Memory B cell (primary cell): ENCODE results near the gene FTCDNL1.

Experiments used
- ATAC-seq: fragments of 150-1000 bp; cut with Tn5 transposase; 2 replicates; pipeline ENCODE4 v1.10.0; 2021; ENCODE audit warnings: low read depth, mild to moderate bottlenecking, moderate library complexity
- DNase-seq, 2 donors: peaks; one replicate each; pipeline ENCODE4 v3.0.0; 2022; ENCODE audit warnings: low spot score in 2 of 2
- H3K27ac Mint-ChIP-seq: one replicate; pipeline ENCODE4 v1.8.0; 2022; ENCODE audit warnings: mild to moderate bottlenecking, moderate library complexity, mixed read lengths
- H3K27me3 Mint-ChIP-seq: one replicate; pipeline ENCODE4 v1.8.0; 2022; ENCODE audit warnings: mixed read lengths
- H3K36me3 Mint-ChIP-seq: one replicate; pipeline ENCODE4 v1.8.0; 2022; ENCODE audit warnings: mild to moderate bottlenecking, mixed read lengths
- H3K4me1 Mint-ChIP-seq: one replicate; pipeline ENCODE4 v1.8.0; 2022; ENCODE audit warnings: mixed read lengths
- H3K4me3 Mint-ChIP-seq: one replicate; pipeline ENCODE4 v1.8.0; 2022; ENCODE audit warnings: mild to moderate bottlenecking, moderate library complexity, mixed read lengths
- H3K9me3 Mint-ChIP-seq: one replicate; pipeline ENCODE4 v1.8.0; 2022; ENCODE audit warnings: mixed read lengths

The FTCDNL1 gene

DNA sequence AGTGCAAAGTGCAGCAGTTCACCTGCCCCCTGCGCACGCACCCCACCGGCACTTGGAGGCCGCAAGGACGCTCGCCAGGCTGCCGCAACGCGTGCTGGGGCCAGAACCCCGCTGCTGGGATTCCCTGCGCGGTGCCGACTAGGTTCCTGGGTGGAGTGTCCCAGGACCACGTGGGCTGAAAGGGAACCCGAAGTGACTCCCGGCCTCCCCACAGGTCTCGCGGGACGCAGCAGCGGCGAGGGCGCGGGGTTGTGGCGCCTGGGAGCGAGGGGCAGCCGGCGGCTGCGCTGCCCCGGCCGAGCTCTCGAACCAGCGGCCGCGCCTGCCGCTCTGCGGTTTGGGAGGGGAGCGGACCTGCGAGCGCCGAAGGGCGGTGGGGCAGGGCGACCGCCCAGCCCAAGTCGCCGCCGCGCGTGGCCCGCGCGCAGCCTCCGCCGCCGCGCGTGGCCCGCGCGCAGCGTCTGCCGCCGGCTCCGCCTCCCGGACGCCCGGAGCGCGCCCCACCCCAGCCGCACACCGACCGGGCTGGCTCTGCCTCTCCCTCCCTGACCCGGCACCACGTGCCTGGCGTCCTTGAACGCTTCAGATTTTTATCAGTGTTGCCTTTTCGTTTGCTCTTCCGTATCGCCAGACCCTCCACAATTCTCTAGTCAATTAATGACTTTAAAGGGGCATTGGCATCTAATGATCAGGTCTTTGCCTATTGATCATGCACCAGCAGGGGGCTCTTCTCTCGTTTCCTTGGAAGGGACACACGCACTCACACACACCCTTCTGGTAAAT lies at the start of gene FTCDNL1:
TSS of gene FTCDNL1 (minus strand) at position 475 of the 783 bp plus-strand sequence. CDS start 2,230 bp downstream, outside the sequence.
- ATAC-seq (peak; percentile 92), DNase-seq (peak; percentile 55 to 64)
- Mint-ChIP-seq H3K27me3 (no peaks in the 10 kb centered on the region), H3K36me3 (no peaks in the 10 kb centered on the region), H3K4me1 (peaks cover 4% of the 10 kb centered on the region), H3K9me3 (no peaks in the 10 kb centered on the region), H3K27ac (peak within 1 kb of the TSS; percentile 78), H3K4me3 (peak within 1 kb of the TSS; percentile 95)

DNA sequence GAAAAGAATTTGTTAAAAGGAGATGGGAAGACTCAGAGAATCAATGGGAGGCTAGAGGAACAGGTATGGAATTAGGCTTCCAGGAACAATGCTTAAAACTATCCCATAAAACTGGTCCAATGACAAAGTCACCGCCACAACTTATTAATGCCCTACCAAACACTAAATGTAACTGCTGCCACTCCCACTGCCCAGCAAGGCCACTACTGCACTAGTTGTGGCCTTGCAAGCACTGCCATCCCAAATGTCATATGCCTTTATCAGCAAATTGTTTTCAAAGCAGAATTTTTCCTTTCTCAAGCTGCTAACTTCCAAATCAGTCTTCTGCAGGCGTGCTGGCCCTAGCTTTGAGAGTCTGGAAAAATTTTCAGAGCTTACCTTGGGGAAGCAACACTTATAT lies 45.6 kb upstream of the FTCDNL1 start:
- Mint-ChIP-seq H3K4me1 (no peaks in the 10 kb centered on the region), H3K27ac (no peak overlapping the region), H3K4me3 (no peak overlapping the region), H3K27me3 (no peaks in the 10 kb centered on the region), H3K9me3 (no peaks in the 10 kb centered on the region), H3K36me3 (peaks cover 3% of the 10 kb centered on the region)
- DNase-seq (no peak), ATAC-seq (no peak)

DNA sequence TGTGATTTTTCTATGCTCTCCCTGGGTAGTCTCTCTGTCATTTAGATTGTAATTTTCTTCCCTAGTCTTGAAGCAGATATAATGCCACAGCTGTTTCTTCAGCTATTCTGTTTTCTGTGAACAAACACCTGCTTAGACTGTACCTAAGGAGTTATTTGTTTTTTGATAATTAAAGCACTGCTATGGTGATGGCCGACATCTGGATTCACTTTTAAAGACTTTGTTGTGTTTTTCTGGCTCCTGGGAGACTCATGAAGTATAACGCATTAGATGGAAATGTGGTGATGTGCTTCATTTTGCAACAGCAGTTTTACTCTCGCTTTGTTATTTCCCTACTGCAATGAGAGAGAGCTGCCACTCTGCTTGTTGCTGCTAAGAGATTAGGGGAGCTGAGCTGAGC lies 44.4 kb upstream of the FTCDNL1 start:
- H3K9me3 Mint-ChIP-seq: no peaks in the 10 kb centered on the region
- H3K4me3 Mint-ChIP-seq: no peak overlapping the region
- DNase-seq: no peak
- H3K27me3 Mint-ChIP-seq: no peaks in the 10 kb centered on the region
- peaks cover 3% of the 10 kb centered on the region for H3K36me3 Mint-ChIP-seq
- ATAC-seq: no peak
- no peaks in the 10 kb centered on the region for H3K4me1 Mint-ChIP-seq
- H3K27ac Mint-ChIP-seq: no peak overlapping the region

DNA sequence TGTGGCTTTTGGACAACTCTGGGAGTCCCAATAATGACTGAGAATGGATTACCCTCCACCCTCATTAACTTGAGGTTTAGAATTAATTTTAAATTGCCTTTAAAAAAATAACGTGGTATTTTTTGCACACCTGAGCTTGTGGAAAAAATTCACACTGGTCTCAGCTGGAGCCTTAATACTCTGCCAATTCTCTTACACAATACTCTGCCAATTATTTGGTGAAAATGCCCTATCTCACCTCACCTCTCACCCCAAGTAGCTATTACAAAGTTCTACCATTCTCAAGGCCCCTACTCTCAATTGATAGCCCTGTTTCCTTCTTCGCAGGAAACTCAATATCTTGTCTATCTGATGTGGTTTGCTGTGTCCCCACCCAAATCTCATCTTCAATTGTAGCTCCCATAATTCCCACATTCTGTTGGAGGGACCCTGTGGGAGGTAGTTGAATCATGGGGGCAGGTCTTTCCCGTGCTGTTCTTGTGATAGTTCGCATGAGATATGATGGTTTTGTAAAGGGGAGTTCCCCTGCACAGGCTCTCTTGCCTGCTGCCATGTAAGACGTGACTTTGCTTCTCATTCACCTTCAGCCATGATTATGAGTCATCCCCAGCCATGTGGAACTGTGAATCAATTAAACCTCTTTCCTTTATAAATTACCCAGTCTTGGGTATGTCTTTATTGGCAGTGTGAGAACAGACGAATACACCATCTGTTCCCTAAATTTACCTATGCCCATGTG lies 32.7 kb upstream of the FTCDNL1 start:
- peaks cover 16% of the 10 kb centered on the region for H3K36me3 Mint-ChIP-seq
- no peak overlapping the region for H3K27ac Mint-ChIP-seq
- ATAC-seq (no peak), DNase-seq (no peak)
- no peaks in the 10 kb centered on the region for H3K27me3 Mint-ChIP-seq
- H3K9me3 Mint-ChIP-seq: peaks cover 7% of the 10 kb centered on the region
- no peaks in the 10 kb centered on the region for H3K4me1 Mint-ChIP-seq
- no peak overlapping the region for H3K4me3 Mint-ChIP-seq

DNA sequence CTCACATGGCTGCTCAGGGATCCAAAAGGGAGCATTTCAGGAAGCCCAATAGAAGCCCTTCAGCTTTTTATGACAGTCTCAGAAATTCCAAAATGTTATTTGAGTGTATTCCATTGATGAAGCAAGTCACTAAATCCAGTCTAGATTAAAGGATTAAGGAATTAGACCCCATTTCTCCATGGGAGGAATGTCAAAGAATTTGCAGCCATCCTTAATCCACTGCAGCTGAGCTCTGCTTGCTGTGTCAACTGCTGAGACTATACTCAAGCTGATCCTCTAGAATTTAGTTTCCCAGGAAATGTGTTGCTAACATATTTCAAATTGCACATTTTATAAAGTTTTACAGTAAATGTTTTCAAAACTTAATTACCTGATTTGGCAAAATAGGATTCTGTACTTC lies 31.7 kb upstream of the FTCDNL1 start:
- Mint-ChIP-seq H3K9me3 (peaks cover 7% of the 10 kb centered on the region), H3K4me3 (no peak overlapping the region), H3K27ac (no peak overlapping the region), H3K4me1 (no peaks in the 10 kb centered on the region), H3K36me3 (peaks cover 20% of the 10 kb centered on the region), H3K27me3 (no peaks in the 10 kb centered on the region)
- no peak for DNase-seq
- no peak for ATAC-seq

DNA sequence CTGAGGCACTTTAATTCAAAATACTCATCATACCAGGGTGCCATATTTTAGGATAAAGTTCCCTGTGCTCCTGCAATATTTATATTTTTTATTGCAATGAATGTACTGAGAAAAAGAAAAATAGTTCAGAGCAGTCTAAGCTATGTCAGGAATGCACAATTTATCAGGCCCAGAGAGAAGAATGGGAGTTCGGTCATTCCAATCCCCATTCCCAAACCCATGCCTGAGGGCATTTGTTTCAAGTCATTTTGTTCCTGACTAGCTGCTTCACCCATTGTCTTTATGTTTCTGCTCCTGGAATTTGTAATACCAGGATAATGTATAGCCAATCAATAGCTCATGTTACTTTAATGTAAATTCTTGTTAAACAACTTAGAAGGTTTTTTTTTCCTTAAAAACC lies 24.4 kb upstream of the FTCDNL1 start:
- DNase-seq (no peak), ATAC-seq (no peak)
- H3K36me3 Mint-ChIP-seq: peaks cover 12% of the 10 kb centered on the region
- H3K4me1 Mint-ChIP-seq: no peaks in the 10 kb centered on the region
- H3K4me3 Mint-ChIP-seq: no peak overlapping the region
- peaks cover 8% of the 10 kb centered on the region for H3K27me3 Mint-ChIP-seq
- H3K9me3 Mint-ChIP-seq: peaks cover 7% of the 10 kb centered on the region
- no peak overlapping the region for H3K27ac Mint-ChIP-seq

DNA sequence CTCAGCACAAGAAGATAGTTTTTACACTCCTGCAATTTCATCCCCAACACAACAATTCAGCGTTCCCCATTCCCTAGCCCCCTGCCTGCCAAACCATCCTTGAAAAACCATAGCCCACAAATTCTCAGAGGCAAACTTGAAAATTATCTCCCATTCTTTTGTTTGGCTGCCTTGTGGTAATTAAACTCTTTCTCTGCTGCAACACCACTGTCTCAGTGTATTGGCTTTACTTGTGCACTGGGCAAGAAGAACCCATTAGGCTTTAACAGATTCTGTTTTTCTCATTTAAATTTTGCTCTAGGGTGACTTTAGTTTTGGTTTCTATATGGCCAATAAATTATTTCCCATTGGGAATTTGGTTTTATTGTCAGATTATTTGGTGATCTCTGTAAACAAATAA lies 23.2 kb upstream of the FTCDNL1 start:
- no peak for ATAC-seq
- Mint-ChIP-seq H3K4me1 (no peaks in the 10 kb centered on the region), H3K4me3 (no peak overlapping the region), H3K27ac (no peak overlapping the region), H3K27me3 (peaks cover 8% of the 10 kb centered on the region), H3K36me3 (peaks cover 10% of the 10 kb centered on the region), H3K9me3 (peaks cover 7% of the 10 kb centered on the region)
- no peak for DNase-seq

DNA sequence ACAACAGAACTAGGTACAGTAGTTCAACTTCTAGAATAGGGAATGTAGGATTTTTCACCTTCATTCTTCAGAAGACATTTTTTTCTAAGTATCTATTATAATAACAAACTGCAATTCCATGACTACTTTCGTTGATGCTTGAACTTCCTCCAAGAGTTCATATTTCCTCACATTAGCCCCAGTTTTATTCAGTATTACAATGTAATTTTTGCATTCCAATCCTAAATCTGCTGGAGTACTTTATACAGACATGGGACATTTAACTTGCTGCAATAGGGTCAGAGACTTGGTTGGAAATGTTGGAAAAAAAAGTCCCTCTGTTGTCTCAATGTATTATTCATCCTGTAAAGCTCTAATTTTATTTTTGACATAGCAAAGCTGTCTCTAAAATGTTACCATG lies 19.6 kb upstream of the FTCDNL1 start:
- Mint-ChIP-seq H3K4me1 (no peaks in the 10 kb centered on the region), H3K27me3 (peaks cover 8% of the 10 kb centered on the region)

DNA sequence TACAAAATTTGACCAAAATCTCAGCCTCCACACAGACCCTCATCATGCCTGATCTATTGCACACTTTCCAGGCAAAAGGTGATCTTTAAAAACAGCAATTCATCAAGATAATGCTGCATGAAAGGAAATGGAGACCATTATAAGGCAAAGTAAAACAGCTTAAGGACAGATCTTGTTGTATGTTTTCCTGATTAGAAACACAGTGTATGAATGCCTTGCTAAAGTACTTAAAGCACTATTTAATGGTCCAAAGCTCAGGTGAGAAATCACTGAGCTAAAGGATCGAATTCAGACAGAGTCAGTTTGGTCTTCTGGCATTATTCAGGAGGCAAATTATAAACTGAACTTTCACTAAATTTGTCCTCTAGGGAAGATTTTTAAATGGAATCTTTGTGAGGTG lies 18.7 kb upstream of the FTCDNL1 start:
- no peak for ATAC-seq
- Mint-ChIP-seq H3K4me1 (no peaks in the 10 kb centered on the region), H3K36me3 (peaks cover 4% of the 10 kb centered on the region), H3K4me3 (no peak overlapping the region), H3K27me3 (peaks cover 6% of the 10 kb centered on the region), H3K27ac (no peak overlapping the region), H3K9me3 (peaks cover 4% of the 10 kb centered on the region)
- no peak for DNase-seq

More for the DNA sequence above, 19.6 kb upstream of the FTCDNL1 start:
- ATAC-seq: no peak
- DNase-seq: no peak
- peaks cover 4% of the 10 kb centered on the region for H3K36me3 Mint-ChIP-seq
- H3K4me3 Mint-ChIP-seq: no peak overlapping the region
- peaks cover 7% of the 10 kb centered on the region for H3K9me3 Mint-ChIP-seq
- H3K27ac Mint-ChIP-seq: no peak overlapping the region

DNA sequence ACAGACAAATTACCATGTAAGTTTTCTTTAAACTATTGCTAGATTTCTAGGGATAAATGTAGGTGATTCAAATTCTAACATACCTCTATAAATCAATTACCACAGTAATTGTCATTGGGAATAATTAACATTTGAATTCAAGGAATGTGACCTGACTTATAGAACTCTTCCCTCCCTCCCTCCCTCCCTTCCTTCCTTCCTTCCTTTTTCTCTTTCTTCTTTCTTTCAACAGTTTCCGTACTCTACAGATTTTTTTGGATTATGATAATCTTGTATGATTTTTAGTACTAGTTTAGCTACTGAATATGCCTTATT lies 18.2 kb upstream of the FTCDNL1 start:
- Mint-ChIP-seq H3K9me3 (peaks cover 3% of the 10 kb centered on the region), H3K27me3 (peaks cover 5% of the 10 kb centered on the region), H3K36me3 (peaks cover 3% of the 10 kb centered on the region), H3K27ac (no peak overlapping the region), H3K4me1 (no peaks in the 10 kb centered on the region), H3K4me3 (no peak overlapping the region)
- DNase-seq (no peak), ATAC-seq (no peak)

DNA sequence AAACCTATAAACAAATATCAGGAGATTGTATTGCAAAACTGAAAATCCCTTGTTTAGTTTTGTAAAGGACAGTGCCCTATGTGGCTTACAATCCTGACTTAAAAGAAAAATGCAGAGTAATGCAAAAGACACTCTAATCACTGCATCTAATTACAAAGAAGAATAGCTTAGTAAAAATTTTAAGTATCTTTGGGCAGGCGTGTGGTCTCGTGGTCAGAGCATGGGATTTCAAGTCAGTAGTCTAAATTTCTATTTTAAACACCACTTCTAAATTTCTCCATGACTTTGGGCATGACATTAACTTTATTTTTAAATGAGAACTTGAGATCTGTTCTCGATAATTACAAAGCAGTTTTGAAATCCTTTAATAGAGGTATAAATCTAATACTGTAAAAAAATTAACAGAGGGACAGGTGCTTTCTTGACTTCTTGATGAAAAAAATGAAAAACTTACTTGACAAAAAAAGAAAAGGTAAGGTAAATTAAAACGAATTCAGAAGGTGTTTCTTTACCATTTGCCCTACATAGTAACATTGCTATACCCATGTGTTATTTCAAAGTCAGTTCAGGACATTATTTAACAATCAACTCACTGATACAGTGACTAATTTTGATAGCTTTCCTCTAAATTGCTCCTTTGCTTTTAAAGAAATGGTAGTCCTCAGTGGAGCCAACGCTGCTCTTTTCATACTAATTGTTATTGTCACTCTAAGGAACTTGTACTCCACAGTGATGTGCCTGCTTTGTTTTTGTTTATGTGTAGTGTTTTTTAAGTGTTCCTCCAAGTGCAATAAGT lies 17.6 kb upstream of the FTCDNL1 start:
- no peak overlapping the region for H3K27ac Mint-ChIP-seq
- no peaks in the 10 kb centered on the region for H3K36me3 Mint-ChIP-seq
- H3K4me3 Mint-ChIP-seq: no peak overlapping the region
- H3K4me1 Mint-ChIP-seq: no peaks in the 10 kb centered on the region
- H3K9me3 Mint-ChIP-seq: no peaks in the 10 kb centered on the region
- ATAC-seq: no peak
- no peak for DNase-seq
- H3K27me3 Mint-ChIP-seq: peaks cover 2% of the 10 kb centered on the region

DNA sequence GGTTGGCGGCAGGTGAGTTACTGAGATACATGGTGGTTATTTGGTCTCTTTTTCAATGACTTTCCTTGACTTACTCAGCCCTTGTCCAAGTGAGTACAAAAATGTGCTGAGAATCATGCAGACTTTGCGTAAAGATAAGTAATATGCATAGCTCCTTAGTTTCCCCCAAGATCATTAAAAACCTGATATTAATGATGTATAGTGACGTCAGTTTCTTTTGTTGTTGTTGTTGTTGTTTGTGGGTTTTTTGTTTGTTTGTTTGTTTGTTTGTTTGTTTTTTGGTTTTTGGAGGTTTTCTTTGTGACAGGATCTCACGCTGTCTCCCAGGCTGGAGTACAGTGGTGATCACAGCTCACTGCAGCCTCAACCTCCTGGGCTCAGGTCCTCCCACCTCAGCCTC lies 14.9 kb upstream of the FTCDNL1 start:
- Mint-ChIP-seq H3K4me3 (no peak overlapping the region), H3K27ac (no peak overlapping the region), H3K9me3 (no peaks in the 10 kb centered on the region), H3K27me3 (no peaks in the 10 kb centered on the region), H3K36me3 (no peaks in the 10 kb centered on the region), H3K4me1 (no peaks in the 10 kb centered on the region)
- ATAC-seq (no peak), DNase-seq (no peak)

DNA sequence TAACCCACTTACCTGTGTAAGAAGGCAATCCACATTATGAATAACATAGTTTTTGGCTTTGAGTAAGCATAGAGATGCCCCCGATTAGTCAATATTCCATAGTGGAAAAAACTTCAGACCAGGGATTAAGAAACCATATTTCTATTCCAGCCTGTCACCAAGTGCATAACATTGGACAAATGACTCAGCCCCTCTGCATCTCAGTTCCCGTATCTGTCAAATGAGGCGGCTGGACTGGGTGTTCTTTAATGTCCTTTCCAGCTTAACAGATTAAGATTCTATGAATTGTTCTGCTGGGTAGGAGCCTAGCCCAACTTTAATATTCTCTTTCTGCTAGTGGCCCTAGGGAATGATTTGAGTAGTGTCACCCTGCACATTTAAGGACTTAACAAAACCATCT lies 11.8 kb upstream of the FTCDNL1 start:
- ATAC-seq (no peak), DNase-seq (no peak)
- H3K9me3 Mint-ChIP-seq: no peaks in the 10 kb centered on the region
- peaks cover 3% of the 10 kb centered on the region for H3K27me3 Mint-ChIP-seq
- H3K4me3 Mint-ChIP-seq: no peak overlapping the region
- no peak overlapping the region for H3K27ac Mint-ChIP-seq
- H3K4me1 Mint-ChIP-seq: no peaks in the 10 kb centered on the region
- no peaks in the 10 kb centered on the region for H3K36me3 Mint-ChIP-seq

DNA sequence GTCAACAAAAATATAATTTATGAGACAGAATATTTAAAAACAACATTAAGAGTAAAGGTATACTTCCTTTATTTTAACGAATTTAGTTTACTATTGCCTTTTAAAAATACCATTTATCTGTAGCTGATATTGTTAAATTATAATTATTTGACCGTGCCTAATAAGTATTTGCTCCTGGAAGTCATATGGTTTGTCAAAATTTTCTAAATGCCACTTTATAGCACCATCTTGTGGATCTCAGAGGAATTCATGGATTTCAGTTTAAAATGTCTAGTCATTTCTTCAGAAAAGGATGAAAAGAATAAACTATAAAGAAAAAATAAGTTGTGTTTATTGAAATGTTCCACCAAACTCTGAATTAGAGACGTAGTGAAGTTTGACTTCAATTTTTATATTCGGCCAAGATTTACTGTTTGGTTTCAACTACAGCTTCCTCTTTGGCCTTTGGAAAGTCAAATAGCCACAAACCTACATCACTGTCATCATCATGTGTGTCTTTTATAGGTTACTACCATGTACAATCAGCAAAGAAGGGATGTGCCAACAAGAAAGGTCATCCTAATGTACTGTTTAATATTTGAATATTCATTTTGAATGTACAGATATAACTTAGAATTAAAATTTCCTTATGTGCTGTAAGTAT lies 10.3 kb upstream of the FTCDNL1 start:
- ATAC-seq (no peak), DNase-seq (no peak)
- no peaks in the 10 kb centered on the region for H3K9me3 Mint-ChIP-seq
- peaks cover 3% of the 10 kb centered on the region for H3K27me3 Mint-ChIP-seq
- H3K36me3 Mint-ChIP-seq: no peaks in the 10 kb centered on the region
- H3K4me1 Mint-ChIP-seq: no peaks in the 10 kb centered on the region
- no peak overlapping the region for H3K27ac Mint-ChIP-seq
- no peak overlapping the region for H3K4me3 Mint-ChIP-seq
